GM12892 (cell line): ENCODE results near the gene KCNQ5.

Source experiments
- POLR2A ChIP-seq: IDR thresholded peaks from 2 replicates; pipeline ENCODE4 v1.6.1; 2011; ENCODE audit warnings: low read depth, low read length, control low read depth
- POLR2AphosphoS5 ChIP-seq: IDR thresholded peaks from 2 replicates; pipeline ENCODE4 v1.6.1; 2011; ENCODE audit warnings: low read depth, low read length, control low read depth
- TAF1 ChIP-seq: IDR thresholded peaks from 2 replicates; pipeline ENCODE4 v1.6.1; 2011; ENCODE audit warnings: low read depth, mild to moderate bottlenecking, control low read depth, low read length, borderline replicate concordance

DNA sequence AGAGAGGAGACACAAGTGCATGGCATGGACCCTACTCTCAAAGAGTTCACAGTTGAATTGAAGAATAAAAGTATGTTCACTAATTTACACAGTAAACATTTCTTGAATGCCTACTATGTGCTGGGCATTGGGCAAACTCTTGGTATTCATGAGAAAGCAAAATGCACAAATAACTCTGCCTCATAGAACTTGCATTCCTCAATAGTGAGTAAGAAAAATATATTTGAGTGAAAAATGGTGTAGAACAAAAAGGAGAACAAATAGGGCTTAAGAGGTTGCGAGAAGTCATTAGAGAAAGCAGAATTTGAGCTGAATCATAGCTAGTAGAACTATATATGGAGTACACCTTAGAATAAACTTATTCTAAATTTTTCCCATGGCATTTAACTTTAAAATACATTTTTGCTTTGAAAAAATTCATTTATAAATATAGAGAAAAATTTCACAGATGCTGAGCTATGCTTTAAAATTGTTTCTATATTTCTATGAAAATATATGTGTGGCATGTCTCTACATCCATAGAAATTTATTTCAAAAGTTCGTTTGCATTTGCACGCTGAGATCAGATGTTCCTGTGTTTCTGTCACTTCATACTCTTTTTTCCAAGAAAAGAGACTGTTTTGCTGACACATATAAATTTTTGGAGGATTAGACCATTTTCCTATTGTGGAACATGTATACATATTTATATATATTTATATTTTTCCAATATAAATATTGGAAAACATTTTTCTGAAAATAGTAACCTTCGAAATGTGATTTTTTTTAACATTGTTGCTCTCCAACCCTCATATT is 236.1 kb downstream of the KCNQ5 start:
- no peak for TF ChIP-seq POLR2AphosphoS5
- TF ChIP-seq POLR2A = no peak
- no peak for TF ChIP-seq TAF1
